ENCODE data around the gene AGT. TPM values are rescaled to one million over a fixed set of nuclear protein-coding genes. Genes with fewer than 3 reads are reported as not detected.
"Not testable (repeated sequence)": the region's sequence is repeated elsewhere in the genome, so short reads cannot be mapped to it uniquely, and the experiment has no call there.

AGT gene
- total RNA-seq, 2 donors from 2014 or later: not detected

DNA sequence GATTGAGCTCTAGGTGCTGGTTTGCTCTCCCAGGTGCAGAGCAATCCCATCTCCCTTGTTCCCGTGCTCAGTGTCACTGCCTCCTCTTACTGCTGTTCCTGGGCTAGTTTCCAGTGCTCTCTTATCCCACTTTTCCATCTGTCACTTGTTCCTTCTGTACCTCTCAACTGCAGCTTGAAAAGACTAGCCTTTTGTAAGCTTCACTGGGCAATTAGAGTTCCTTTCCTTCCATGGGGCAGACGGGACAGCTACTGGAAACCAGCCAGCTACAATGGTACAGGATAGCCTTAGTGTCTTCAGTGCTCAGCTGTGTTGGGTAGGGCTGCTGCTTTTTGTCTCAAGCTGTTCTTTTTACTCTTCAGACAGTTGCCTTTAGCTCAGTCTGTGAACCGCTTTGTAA is 31.6 kb downstream of the AGT start:
- Mint-ChIP-seq H3K4me3 (no peak overlapping the region), H3K9me3 (no peaks in the 10 kb centered on the region), H3K27ac (peak overlapping the region in 1 of 2 donors; percentile 3), H3K36me3 (peaks cover 32% of the 10 kb centered on the region), H3K27me3 (no peaks in the 10 kb centered on the region), H3K4me1 (ENCODE audit: low read depth in 2 of 2) (peaks cover 12 to 14% of the 10 kb centered on the region in 2 donors)
- no peak for DNase-seq (ENCODE audit: low spot score)
- no peak for ATAC-seq

DNA sequence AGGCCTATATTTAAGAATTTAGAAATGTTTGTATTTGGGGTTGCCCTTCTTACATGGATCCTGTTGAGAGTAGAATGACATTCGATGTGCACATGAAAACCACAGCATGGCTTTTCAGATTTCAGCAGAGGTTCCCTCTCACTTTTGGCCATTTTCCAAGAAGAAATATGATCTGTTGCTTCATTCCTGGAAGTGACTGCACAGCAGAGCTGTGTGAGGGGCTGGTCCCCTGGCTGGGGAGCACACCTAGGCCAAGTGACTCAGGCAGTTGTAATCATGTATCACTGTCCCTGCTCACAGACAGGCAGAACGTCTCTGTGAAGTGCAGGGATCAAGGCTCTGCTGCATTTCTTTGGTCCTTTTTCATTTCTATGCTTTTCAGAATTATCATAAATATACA is 32.3 kb downstream of the AGT start:
- H3K4me3 Mint-ChIP-seq: no peak overlapping the region
- H3K9me3 Mint-ChIP-seq: no peaks in the 10 kb centered on the region
- H3K27ac Mint-ChIP-seq: no peak overlapping the region
- peak in 1 of 2 donors; percentile 66 for ATAC-seq
- H3K4me1 Mint-ChIP-seq (ENCODE audit: low read depth in 2 of 2): peaks cover 12 to 14% of the 10 kb centered on the region in 2 donors
- DNase-seq (ENCODE audit: low spot score): no peak
- peaks cover 28% of the 10 kb centered on the region for H3K36me3 Mint-ChIP-seq
- no peaks in the 10 kb centered on the region for H3K27me3 Mint-ChIP-seq

DNA sequence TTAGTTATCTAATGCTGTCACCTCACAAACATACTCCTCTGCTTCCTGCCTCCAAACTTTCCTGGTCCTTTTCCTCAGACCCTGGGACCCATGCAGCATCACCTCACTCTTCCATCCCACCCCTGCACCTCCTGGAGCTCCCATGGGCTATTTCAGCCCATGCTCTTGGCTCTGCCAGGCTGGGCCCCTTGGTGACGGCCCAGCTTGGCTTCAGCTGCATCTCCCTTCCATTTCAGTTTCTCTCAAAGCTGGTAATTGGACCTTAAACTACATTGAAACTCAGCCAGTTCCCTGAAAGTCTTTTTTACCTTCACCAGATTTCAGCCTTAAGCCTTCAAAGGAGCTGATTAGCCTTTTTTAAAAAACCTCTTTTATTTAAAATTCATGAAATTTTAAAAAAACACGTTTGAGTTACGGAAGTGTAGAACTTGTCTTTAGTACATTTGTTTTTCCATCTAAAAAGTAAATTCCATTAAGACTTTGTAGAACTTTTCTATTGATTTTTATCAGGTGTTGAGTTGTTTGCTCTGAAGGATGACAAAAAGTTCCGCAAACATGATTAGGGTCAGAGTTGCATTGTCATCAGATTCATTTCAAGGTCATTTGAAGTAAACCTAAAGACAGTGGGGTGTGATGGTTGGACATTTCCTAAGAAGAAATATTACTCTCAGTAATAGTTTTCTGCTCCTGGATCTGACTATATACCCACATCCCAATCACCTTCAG is 33.5 kb downstream of the AGT start:
- H3K4me3 Mint-ChIP-seq: no peak overlapping the region
- H3K9me3 Mint-ChIP-seq: no peaks in the 10 kb centered on the region
- ATAC-seq (no peak), DNase-seq (ENCODE audit: low spot score) (no peak)
- H3K27ac Mint-ChIP-seq: no peak overlapping the region
- peaks cover 12 to 14% of the 10 kb centered on the region in 2 donors for H3K4me1 Mint-ChIP-seq (ENCODE audit: low read depth in 2 of 2)
- peaks cover 37% of the 10 kb centered on the region for H3K36me3 Mint-ChIP-seq
- H3K27me3 Mint-ChIP-seq: no peaks in the 10 kb centered on the region

DNA sequence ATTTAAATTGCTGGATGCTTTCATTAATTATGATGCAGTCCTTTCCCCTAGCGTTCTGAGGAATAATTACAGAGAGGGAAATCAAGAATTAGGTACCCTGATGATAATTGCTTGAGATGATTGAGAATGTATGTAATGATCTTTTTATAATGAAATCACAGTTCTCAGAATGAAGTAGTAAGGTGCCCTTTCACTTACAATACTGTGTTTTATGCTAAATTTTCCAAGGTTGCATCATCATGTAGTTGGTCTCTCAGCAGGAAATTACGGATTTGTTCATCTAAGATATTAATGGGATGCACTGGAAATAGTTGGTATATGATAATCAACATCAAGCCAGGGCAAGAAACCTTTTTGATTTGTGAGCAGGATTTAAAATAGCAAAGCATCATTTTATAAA is 34.1 kb downstream of the AGT start:
- peaks cover 35% of the 10 kb centered on the region for H3K36me3 Mint-ChIP-seq
- peaks cover 12 to 14% of the 10 kb centered on the region in 2 donors for H3K4me1 Mint-ChIP-seq (ENCODE audit: low read depth in 2 of 2)
- no peak for ATAC-seq
- H3K4me3 Mint-ChIP-seq: no peak overlapping the region
- H3K27me3 Mint-ChIP-seq: no peaks in the 10 kb centered on the region
- no peak overlapping the region for H3K27ac Mint-ChIP-seq
- no peak for DNase-seq (ENCODE audit: low spot score)
- H3K9me3 Mint-ChIP-seq: no peaks in the 10 kb centered on the region

DNA sequence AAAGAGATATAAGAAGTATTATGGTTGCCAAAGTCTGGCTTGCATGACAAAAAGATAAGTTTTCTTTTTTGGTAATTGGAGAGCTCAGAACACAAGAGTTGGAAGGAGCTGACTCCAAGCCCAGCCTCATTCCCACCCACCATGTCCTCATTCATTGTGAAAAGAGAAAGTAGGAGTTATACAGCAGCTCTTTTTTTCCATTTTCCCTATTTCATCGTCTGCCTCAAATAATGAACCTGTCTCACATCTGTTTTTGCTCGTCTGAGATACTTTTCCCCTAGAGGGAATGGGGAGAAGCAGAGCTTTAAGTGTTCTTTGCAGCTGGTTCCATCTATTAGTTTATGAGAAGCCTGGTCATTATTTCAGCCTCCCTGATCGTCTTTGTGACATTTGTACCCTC is 34.7 kb downstream of the AGT start:
- no peak for ATAC-seq
- Mint-ChIP-seq H3K27me3 (no peaks in the 10 kb centered on the region), H3K4me3 (no peak overlapping the region), H3K9me3 (no peaks in the 10 kb centered on the region), H3K27ac (no peak overlapping the region), H3K4me1 (ENCODE audit: low read depth in 2 of 2) (peaks cover 12 to 14% of the 10 kb centered on the region in 2 donors), H3K36me3 (peaks cover 31% of the 10 kb centered on the region)
- no peak for DNase-seq (ENCODE audit: low spot score)

DNA sequence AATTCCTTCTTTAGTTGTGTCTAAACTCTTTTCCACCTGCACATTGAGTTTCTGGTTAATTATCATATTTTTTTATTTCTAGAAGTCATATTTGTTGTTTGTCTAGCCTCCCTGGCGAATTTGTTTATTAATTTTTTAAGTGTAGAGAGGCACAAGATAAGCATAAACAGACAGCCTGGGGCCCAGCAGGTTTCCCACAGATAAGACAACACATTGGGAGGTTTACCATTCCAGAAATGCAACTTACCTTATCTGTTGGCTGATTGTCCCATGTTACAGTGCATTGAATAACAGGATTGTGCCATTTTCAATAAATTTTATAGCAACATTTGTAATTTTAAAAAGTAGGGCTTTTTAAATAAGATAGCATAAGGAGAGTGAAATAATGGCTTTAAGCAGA is 36.7 kb downstream of the AGT start:
- H3K27me3 Mint-ChIP-seq: no peaks in the 10 kb centered on the region
- peaks cover 2 to 3% of the 10 kb centered on the region in 2 donors for H3K4me1 Mint-ChIP-seq (ENCODE audit: low read depth in 2 of 2)
- DNase-seq (ENCODE audit: low spot score) (no peak), ATAC-seq (no peak)
- H3K9me3 Mint-ChIP-seq: no peaks in the 10 kb centered on the region
- no peak overlapping the region for H3K27ac Mint-ChIP-seq
- no peak overlapping the region for H3K4me3 Mint-ChIP-seq
- H3K36me3 Mint-ChIP-seq: peaks cover 35% of the 10 kb centered on the region

DNA sequence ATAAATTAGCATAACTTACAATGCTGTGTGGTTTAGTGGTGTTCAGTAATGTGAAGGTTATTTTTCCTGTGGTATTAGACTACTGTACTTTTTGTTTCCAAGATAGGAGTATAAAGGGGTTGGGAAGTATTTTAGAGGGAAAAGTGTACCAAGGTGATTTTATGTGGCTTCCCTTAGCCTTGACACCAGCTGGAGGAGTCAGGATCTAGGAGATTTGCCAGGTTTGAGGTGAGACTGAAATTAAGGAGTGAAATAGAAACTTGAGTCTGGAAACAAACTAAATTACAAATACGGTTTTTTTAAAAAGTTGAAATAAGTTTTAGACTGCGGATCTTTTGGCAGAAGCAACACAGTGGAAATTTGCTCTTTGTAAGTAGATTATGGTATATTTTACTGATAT is 39.3 kb downstream of the AGT start:
- Mint-ChIP-seq H3K4me3 (no peak overlapping the region), H3K4me1 (ENCODE audit: low read depth in 2 of 2) (no peaks in the 10 kb centered on the region), H3K27me3 (no peaks in the 10 kb centered on the region), H3K36me3 (peaks cover 38% of the 10 kb centered on the region), H3K9me3 (no peaks in the 10 kb centered on the region), H3K27ac (no peak overlapping the region)
- ATAC-seq (no peak), DNase-seq (ENCODE audit: low spot score) (no peak)

DNA sequence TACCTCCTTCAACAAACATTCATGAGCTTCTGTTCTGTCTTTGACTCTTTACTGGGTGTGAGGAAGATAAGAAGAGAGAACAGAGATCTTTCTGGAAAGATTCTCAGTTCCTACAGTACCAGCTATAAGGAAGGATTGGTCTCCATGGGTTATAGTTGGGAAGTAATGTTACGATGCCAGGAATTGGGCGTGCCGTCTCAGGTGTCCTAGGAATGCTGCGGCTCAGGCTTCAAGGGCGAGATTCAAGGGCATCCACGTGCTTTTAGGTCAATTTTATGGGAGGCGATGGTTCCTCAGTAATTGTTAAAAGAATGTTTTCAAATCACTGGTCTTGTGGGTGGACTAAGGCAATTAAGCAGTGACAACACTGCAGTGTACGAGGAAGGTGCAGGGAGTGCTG is 44.4 kb downstream of the AGT start:
- Mint-ChIP-seq H3K27me3 (no peaks in the 10 kb centered on the region), H3K36me3 (peaks cover 39% of the 10 kb centered on the region), H3K27ac (no peak overlapping the region), H3K4me1 (ENCODE audit: low read depth in 2 of 2) (no peaks in the 10 kb centered on the region), H3K9me3 (no peaks in the 10 kb centered on the region), H3K4me3 (no peak overlapping the region)
- ATAC-seq (no peak), DNase-seq (ENCODE audit: low spot score) (no peak)

DNA sequence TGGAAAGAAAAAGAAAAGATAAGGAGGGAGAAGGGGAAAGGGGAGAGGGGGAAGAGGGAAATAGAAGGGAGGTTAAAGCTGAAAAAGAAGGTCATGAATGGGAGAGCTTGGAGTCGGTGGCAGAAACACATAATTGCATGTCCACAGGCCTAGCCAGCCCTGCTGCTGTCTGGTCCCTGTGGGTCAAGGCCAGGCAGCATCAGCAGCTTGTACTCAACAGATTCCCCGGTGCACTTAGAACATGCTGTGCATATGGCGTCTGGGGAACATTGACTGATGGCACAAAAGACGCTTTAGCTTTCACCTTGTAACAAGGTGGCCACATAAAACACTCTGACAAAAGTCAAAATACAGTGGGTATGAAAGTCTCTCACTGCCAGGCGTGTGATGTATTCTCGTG is 45.7 kb downstream of the AGT start:
- H3K4me1 Mint-ChIP-seq (ENCODE audit: low read depth in 2 of 2): no peaks in the 10 kb centered on the region
- no peaks in the 10 kb centered on the region for H3K27me3 Mint-ChIP-seq
- no peak for DNase-seq (ENCODE audit: low spot score)
- ATAC-seq: no peak
- H3K27ac Mint-ChIP-seq: no peak overlapping the region
- no peak overlapping the region for H3K4me3 Mint-ChIP-seq
- H3K36me3 Mint-ChIP-seq: peaks cover 36% of the 10 kb centered on the region
- no peaks in the 10 kb centered on the region for H3K9me3 Mint-ChIP-seq

DNA sequence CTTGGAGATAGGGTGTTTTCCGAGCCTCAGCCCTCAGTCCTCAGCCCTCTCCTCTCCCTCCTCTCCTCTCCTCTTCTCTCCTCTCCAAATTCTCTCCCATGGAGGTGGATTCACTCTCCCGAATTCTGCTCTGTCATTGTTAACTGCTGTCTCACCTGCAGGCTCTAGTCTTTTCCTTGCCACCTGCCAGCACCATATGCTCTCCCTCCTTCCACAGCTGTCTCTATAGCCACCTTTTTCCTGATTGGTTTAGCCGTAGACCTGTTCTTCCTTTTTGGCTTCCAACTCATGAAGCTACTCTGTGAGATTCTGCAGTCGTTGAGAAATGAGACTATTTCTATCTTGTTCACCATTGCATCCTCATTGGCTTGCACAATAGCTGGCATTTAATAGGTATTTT is 51.9 kb downstream of the AGT start:
- H3K27ac Mint-ChIP-seq: no peak overlapping the region
- no peaks in the 10 kb centered on the region for H3K27me3 Mint-ChIP-seq
- DNase-seq (ENCODE audit: low spot score) (no peak), ATAC-seq (no peak)
- peaks cover 21% of the 10 kb centered on the region for H3K36me3 Mint-ChIP-seq
- H3K9me3 Mint-ChIP-seq: no peaks in the 10 kb centered on the region
- no peak overlapping the region for H3K4me3 Mint-ChIP-seq
- H3K4me1 Mint-ChIP-seq (ENCODE audit: low read depth in 2 of 2): peaks cover 0 to 4% of the 10 kb centered on the region in 2 donors

DNA sequence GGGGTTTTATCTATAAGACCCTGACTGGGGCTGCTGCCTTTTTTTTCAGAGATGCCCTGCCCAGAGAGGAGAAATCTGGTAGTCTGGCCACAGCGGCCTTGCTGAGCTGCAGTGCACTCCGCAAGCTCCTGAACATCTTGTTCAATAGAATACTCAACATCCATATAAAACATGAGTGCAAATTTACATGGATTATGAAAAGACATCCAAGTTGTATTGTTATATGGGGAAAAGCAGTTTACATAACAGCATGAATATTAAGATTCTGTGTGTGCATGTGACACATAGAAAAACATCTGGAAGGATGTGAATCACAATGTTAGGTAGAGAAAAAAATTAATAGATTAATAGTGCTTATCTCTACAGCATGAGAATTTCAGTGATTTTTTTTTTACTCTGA is 55.2 kb downstream of the AGT start:
- ATAC-seq (no peak), DNase-seq (ENCODE audit: low spot score) (no peak)
- Mint-ChIP-seq H3K4me3 (no peak overlapping the region), H3K4me1 (ENCODE audit: low read depth in 2 of 2) (peaks cover 12 to 27% of the 10 kb centered on the region in 2 donors), H3K9me3 (no peaks in the 10 kb centered on the region), H3K36me3 (peaks cover 10% of the 10 kb centered on the region), H3K27ac (no peak overlapping the region), H3K27me3 (no peaks in the 10 kb centered on the region)

DNA sequence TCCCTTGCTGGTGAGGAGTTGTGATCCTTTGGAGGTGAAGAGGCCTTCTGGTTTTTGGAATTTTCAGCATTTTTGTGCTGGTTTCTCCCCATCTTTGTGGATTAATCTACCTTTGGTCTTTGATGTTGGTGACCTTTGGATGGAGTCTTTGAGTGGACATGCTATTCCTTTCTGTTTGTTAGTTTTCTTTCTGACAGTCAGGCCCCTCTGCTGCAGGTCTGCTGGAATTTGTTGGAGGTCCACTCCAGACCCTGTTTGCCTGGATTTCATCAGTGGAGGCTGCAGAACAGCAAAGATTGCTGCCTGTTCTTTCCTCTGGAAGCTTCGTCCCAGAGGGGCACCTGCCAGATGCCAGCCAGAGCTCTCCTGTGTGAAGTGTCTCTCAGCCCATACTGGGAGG is 55.8 kb downstream of the AGT start:
- not testable (repeated sequence) for ATAC-seq, H3K4me3 Mint-ChIP-seq

DNA sequence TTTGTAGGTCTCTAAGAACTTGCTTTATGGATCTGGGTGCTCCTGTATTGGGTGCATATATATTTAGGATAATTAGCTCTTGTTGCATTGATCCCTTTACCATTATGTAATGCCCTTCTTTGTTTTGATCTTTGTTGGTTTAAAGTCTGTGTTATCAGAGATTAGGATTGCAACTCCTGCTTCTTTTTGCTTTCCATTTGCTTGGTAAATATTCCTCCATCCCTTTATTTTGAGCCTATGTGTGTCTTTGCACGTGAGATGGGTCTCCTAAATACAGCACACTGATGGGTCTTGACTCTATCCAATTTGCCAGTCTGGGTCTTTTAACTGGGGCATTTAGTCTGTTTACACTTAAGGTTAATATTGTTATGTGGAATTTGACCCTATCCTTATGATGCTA is 57.2 kb downstream of the AGT start:
- not testable (repeated sequence) for H3K4me3 Mint-ChIP-seq; H3K27me3 Mint-ChIP-seq; DNase-seq (ENCODE audit: low spot score); ATAC-seq; H3K9me3 Mint-ChIP-seq; H3K36me3 Mint-ChIP-seq; H3K27ac Mint-ChIP-seq
- H3K4me1 Mint-ChIP-seq (ENCODE audit: low read depth in 2 of 2): peaks cover 12 to 30% of the 10 kb centered on the region in 2 donors

More for the DNA sequence above, 55.8 kb downstream of the AGT start:
- DNase-seq (ENCODE audit: low spot score); H3K9me3 Mint-ChIP-seq; H3K27me3 Mint-ChIP-seq; H3K36me3 Mint-ChIP-seq; H3K27ac Mint-ChIP-seq: not testable (repeated sequence)
- H3K4me1 Mint-ChIP-seq (ENCODE audit: low read depth in 2 of 2): peaks cover 12 to 30% of the 10 kb centered on the region in 2 donors
